Psoas muscle (tissue), 8 donors: ENCODE measurements around the gene NDUFV1. TPM values are rescaled to one million over a fixed set of nuclear protein-coding genes. Genes with fewer than 3 reads are reported as not detected.

Experiments
- ATAC-seq, 4 donors: fragments of 200-7000 bp; cut with Tn5 transposase; one replicate each; pipeline ENCODE4 v1.9.1; 2020; ENCODE audit warnings: moderate library complexity in 3 of 4, mild to moderate bottlenecking in 2 of 4
- DNase-seq, 2 donors: peaks; one replicate each; pipeline ENCODE4 v3.0.0-alpha.2; 2020
- H3K27ac ChIP-seq: fragments of 200-600 bp; one replicate; pipeline ENCODE4 v1.8.0; 2022
- H3K27me3 ChIP-seq, 3 donors: fragments of 200-600 bp in 1 of 3; one replicate each; pipeline versions ENCODE4 v1.6.1 to v1.8.0; 2013 to 2022; ENCODE audit warnings: low read length in 2 of 3, mild to moderate bottlenecking in 2 of 3, moderate library complexity in 1 of 3; ENCODE audit not compliant: insufficient read depth in 3 of 3
- H3K36me3 ChIP-seq, 2 donors: fragments of 200-600 bp in 1 of 2; one replicate each; pipeline versions ENCODE4 v1.6.1 to v1.8.0; 2013 to 2022; ENCODE audit warnings: low read depth in 1 of 2, mild to moderate bottlenecking in 1 of 2, moderate library complexity in 1 of 2; ENCODE audit not compliant: insufficient read depth in 1 of 2
- H3K4me1 ChIP-seq: fragments of 200-600 bp; one replicate; pipeline ENCODE4 v1.8.0; 2022
- H3K4me3 ChIP-seq: fragments of 200-600 bp; one replicate; pipeline ENCODE4 v1.8.0; 2022; ENCODE audit warnings: mild to moderate bottlenecking
- H3K9me3 ChIP-seq: fragments of 200-600 bp; one replicate; pipeline ENCODE4 v1.8.0; 2022
- CTCF ChIP-seq: fragments of 200-600 bp; IDR thresholded peaks from one replicate; pipeline ENCODE4 v1.8.0; 2022; ENCODE audit warnings: antibody characterized with exemption
- WGBS, 3 donors: extraction: QIAGEN DNeasy Blood & Tissue Kit; methylation state at CpG; one replicate each; pipeline versions ENCODE4 v1.1.6 to v1.1.7; 2013; 5-methylcytosine and 5-hydroxymethylcytosine counted together
- intact Hi-C, 2 donors: fragments of 100-400 bp; cut with DNase I; formaldehyde crosslinking; loops; one replicate each; pipeline versions ENCODE4 v1.11.0 to v1.14.2; 2022
- polyA plus RNA-seq, 3 donors: library from polyadenylated mRNA; stranded (reverse); fragments of 200-250 nt; gene quantifications; one replicate each; pipeline ENCODE4 v1.2.3, GENCODE V29; 2013
- total RNA-seq, 4 donors: library from RNA; stranded (reverse); fragmentation: NEBNext Ultra II Directional in 2 of 4; extraction: Animal tissue kit (Norgen Biotek cat#: 25700) in 2 of 4; gene quantifications; one replicate each; pipeline versions ENCODE4 v1.2.1 to v1.2.4, GENCODE V29; 2021 to 2023
- donor health status: healthy with polysubstance abuse.
- donor health status: DM: no; HTN: no; CAD: no; lungs with moderate emphysema.
- donor health status: Bipolar disorder and iron deficiency.
- donor health status: healthy.
- donor health status: DM: yes; HTN: yes; CAD: no.
- donor health status: DM: no; HTN: no; CAD: no.
- donor health status: DM: no; HTN: no; CAD: no.
- donor health status: DM: yes; HTN: yes; CAD: no.

The NDUFV1 gene
- total and polyA plus RNA-seq, 7 donors: 248 to 413 (median 332) TPM

- H3K27me3 ChIP-seq: no peaks in the 10 kb centered on the region
- DNase-seq (no peak), ATAC-seq (no peak)
- peaks cover 14 to 56% of the 10 kb centered on the region in 2 donors for H3K36me3 ChIP-seq
- intact Hi-C loops: loop anchor here in 1 of 2 donors (5.0 kb wide), 1 partner anchor 37 kb away; no protein-coding TSS in a partner anchor
- H3K4me1 ChIP-seq: peaks cover 30% of the 10 kb centered on the region
- no peak overlapping the region for H3K27ac ChIP-seq
- H3K4me3 ChIP-seq: no peak overlapping the region
- 82 to 91% (median 88%) methylated on average over 10 of the region's 10 CpGs for WGBS, 3 donors
- no peak for TF ChIP-seq CTCF
- no peaks in the 10 kb centered on the region for H3K9me3 ChIP-seq
Measured at GRCh38 chr11:67609316-67609715, 2.6 kb downstream of the NDUFV1 start.

- ATAC-seq (no peak), DNase-seq (peak in 1 of 2 donors; percentile 45)
- Histone ChIP-seq H3K4me1 (peaks cover 26% of the 10 kb centered on the region), H3K9me3 (no peaks in the 10 kb centered on the region), H3K27ac (no peak overlapping the region), H3K4me3 (no peak overlapping the region), H3K27me3 (peaks cover 0 to 2% (median 0%) of the 10 kb centered on the region in 3 donors), H3K36me3 (peaks cover 14 to 56% of the 10 kb centered on the region in 2 donors)
- WGBS, 3 donors: 70 to 87% (median 80%) methylated on average over 15 of the region's 15 CpGs
- intact Hi-C loops: no loop called here
- TF ChIP-seq CTCF: no peak
Measured at GRCh38 chr11:67610302-67610868, 3.6 kb downstream of the NDUFV1 start.

GRCh38 chr11:67611165-67611564, 4.4 kb downstream of the NDUFV1 start:
- no peak for TF ChIP-seq CTCF
- ATAC-seq: no peak
- H3K4me3 ChIP-seq: no peak overlapping the region
- no peak overlapping the region for H3K27ac ChIP-seq
- H3K9me3 ChIP-seq: no peaks in the 10 kb centered on the region
- H3K27me3 ChIP-seq: peaks cover 0 to 8% (median 0%) of the 10 kb centered on the region in 3 donors
- WGBS, 3 donors: 90 to 92% (median 91%) methylated on average over 13 to 14 of the region's 14 CpGs
- peaks cover 18% of the 10 kb centered on the region for H3K4me1 ChIP-seq
- peaks cover 14 to 56% of the 10 kb centered on the region in 2 donors for H3K36me3 ChIP-seq
- DNase-seq: peak in 1 of 2 donors; percentile 41
- intact Hi-C loops: no loop called here

DNA sequence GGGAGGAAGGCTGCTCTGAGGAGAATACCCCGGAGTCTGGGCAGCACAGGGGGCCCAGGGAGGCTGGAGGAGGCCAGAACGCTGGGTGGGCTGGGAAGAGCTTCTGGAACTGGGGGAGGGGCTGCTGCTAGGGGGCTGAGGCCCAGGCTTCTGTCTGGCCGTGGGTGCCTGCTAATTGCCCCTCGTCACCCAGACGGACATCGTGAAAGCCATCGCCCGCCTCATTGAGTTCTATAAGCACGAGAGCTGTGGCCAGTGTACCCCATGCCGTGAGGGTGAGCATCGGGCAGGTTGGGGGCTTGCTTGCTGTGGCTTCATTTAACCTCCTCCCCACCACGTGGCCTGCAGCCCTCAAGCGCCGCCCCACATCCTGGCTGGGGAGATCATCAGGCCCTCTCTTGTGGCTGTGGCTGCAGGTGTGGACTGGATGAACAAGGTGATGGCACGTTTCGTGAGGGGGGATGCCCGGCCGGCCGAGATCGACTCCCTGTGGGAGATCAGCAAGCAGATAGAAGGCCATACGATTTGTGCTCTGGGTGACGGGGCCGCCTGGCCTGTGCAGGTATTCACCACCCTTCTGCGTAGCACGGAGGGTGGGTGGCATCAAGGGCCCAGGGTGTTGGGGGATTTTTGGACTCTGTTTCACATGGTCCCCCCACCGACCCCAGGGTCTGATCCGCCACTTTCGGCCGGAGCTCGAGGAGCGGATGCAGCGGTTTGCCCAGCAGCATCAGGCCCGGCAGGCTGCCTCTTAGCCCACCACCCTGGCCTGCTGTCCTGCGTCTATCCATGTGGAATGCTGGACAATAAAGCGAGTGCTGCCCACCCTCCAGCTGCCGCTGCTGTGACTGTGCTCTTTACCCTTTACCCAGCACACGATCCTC, 5.2 kb downstream of the NDUFV1 start:
- TF ChIP-seq CTCF: no peak
- Histone ChIP-seq H3K4me1 (peaks cover 16% of the 10 kb centered on the region), H3K9me3 (no peaks in the 10 kb centered on the region), H3K27me3 (peaks cover 0 to 8% (median 0%) of the 10 kb centered on the region in 3 donors), H3K4me3 (no peak overlapping the region), H3K36me3 (peaks cover 14 to 56% of the 10 kb centered on the region in 2 donors), H3K27ac (no peak overlapping the region)
- DNase-seq (no peak), ATAC-seq (no peak)
- 85 to 87% (median 87%) methylated on average over 37 of the region's 37 CpGs for WGBS, 3 donors
- intact Hi-C loops: no loop called here
